Hematopoietic multipotent progenitor cell treated with erythropoietin and hydrocortisone succinate and interleukin-3 and kit ligand, for 17 days (in vitro differentiated cells): ENCODE results near the gene PODXL2.

ENCODE experiments used
- DNase-seq: peaks from one replicate; pipeline ENCODE4 v3.0.0-alpha.2; 2015; ENCODE audit warnings: low spot score

Gene PODXL2

GRCh38 chr3:127709320-127710060 lies 80.5 kb downstream of the PODXL2 start:
- no peak for DNase-seq

GRCh38 chr3:127710155-127710941 lies 81.4 kb downstream of the PODXL2 start:
- no peak for DNase-seq

GRCh38 chr3:127711021-127711695 lies 82.2 kb downstream of the PODXL2 start:
- no peak for DNase-seq

GRCh38 chr3:127711896-127712295 lies 82.9 kb downstream of the PODXL2 start:
- DNase-seq: no peak

- no peak for DNase-seq
These were observed 83.5 kb downstream of the PODXL2 start for GRCh38 chr3:127712461-127712860.

GRCh38 chr3:127712881-127713771 lies 84.1 kb downstream of the PODXL2 start:
- DNase-seq: no peak

GRCh38 chr3:127714125-127714571 lies 85.2 kb downstream of the PODXL2 start:
- DNase-seq: no peak

- no peak for DNase-seq
These were observed 85.9 kb downstream of the PODXL2 start for GRCh38 chr3:127714866-127715265.

- DNase-seq: no peak
These were observed 86.5 kb downstream of the PODXL2 start for GRCh38 chr3:127715532-127715931.

GRCh38 chr3:127716384-127716783 lies 87.4 kb downstream of the PODXL2 start:
- no peak for DNase-seq

GRCh38 chr3:127717357-127718244 lies 88.6 kb downstream of the PODXL2 start:
- no peak for DNase-seq

GRCh38 chr3:127718245-127718915 lies 89.4 kb downstream of the PODXL2 start:
- no peak for DNase-seq

GRCh38 chr3:127718916-127719290 lies 89.9 kb downstream of the PODXL2 start:
- DNase-seq: no peak

- no peak for DNase-seq
These were observed 90.4 kb downstream of the PODXL2 start for GRCh38 chr3:127719369-127719768.

- no peak for DNase-seq
These were observed 91.3 kb downstream of the PODXL2 start for GRCh38 chr3:127720161-127720823.

- no peak for DNase-seq
These were observed 92.3 kb downstream of the PODXL2 start for GRCh38 chr3:127720985-127721935.

GRCh38 chr3:127722091-127722784 lies 93.3 kb downstream of the PODXL2 start:
- DNase-seq: no peak
